HG03103 (cell line): ENCODE results near the gene KCNG2.

Experiments used
- ATAC-seq: cut with Tn5 transposase; IDR thresholded peaks from one replicate; pipeline ENCODE4 v1.9.1; 2021; ENCODE audit warnings: low read depth; ENCODE audit not compliant: unreplicated experiment

KCNG2 gene

DNA sequence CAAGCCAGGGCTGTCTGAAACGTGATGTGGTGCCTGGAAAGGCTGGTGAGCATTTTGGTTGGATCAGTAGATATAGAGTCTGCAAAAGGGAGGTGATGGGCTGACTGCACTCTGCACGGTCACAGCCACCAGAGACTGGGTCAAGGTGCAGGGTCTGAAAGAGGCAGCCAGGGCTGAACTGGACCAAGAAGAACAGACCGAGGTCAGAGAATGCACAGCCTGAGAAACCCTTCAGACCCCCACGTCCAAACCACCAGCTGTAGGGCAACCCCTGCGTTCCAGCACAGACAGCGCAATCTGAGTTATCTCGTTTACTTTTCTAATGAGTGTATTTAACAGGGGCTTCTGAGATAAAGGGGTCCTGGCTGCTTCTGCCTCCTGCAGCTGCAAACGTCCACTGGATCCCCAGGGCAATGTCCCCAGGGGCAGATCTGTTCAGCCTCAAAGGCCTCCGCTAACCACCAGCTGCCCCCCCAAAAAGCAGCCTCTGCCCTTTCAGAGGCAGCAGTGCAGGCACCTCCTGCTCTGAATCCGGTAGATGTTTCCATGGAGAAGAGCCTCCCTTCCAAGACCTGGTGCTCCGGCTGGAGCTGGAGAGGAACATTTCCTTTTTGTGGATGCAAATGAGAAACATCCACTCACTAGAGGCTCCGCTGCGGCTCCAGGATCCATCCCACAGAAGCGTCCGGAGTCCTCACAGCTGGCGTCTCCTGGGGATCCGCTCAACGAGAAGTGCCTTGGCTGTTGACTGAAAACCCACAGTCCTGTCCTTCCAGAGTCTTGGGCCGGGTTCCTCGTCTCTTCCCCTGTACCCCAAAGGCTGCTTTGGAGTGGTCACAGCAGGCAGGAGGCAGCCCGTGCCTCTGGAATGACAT lies 970 bp upstream of the KCNG2 start:
- ATAC-seq = no peak

DNA sequence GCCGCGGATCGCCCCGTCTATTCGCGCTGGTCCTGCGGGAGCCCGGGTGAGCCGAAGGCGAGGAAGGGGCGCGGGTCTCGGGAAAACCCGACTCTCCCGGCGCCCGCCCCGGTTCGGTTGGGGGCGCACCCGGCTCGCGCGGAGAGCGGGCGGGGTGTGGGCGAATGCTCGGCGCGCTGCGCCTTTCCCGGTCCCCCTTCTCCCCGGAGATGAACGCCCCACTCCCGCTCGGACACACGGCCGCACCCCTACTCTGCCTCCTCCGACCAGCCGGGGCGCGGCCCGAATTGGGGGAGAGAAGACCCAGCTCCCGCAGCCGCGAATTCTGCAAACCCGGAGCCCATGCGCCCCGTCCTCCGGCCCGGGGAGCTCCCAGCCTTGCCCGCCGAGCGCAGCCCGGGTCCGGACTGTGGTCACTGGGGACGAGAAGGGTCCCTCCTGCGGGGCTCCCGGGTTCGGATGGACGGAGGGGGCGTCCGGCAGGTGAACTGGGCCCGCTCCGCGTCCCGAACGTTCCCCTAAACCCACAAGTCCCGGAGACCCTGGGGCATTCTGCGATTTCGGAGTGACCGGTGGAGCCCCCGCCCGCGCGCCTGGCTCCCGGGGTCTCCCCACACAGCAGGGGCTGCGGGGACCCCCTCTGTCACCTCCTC lies 734 bp downstream of the KCNG2 start:
- ATAC-seq = no peak

- no peak for ATAC-seq
Observed at GRCh38 chr18:79798999-79799370, 1.2 kb downstream of the KCNG2 start.

DNA sequence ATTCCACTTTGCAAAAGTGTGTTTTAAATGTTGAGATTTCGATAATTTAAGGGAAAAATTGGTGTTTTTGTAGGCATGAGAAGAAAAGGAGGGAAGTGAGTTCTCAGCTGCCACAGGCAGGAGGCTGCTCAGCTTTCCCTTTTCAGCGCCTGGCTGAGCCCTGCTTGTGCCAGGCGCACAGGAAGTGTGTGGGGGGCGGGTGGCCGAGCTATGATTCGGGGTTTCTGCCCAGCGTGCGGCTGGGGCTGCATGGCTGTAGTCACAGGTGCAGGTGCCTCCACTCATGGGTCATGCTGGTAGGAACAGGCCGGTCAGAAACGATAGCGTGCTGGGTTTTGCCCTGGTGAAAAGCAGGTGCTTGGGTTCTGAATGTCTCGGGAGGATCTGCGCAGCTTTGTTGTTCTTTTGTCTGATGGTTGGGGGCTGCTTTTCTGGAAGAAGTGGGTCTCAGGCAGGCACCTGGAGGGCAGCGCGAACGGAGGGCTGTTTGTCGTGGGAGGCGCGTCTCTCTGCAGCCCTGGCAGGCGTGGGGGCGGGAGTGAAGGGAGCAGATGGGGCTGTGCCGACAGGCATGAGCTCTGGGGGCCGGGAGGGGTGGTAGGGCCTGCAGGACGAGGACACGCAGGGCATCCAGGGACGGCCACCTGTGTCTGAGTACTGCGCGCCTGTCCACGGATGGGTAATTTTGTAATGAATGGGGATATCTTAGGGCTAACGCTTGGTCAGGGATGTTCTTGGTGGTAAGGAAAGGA lies 2.1 kb downstream of the KCNG2 start:
- ATAC-seq = no peak

- no peak for ATAC-seq
Observed at GRCh38 chr18:79800371-79801180, 2.8 kb downstream of the KCNG2 start.

- no peak for ATAC-seq
Observed at GRCh38 chr18:79801217-79801616, 3.5 kb downstream of the KCNG2 start.

- ATAC-seq = no peak
Observed at GRCh38 chr18:79801641-79802040, 3.9 kb downstream of the KCNG2 start.

DNA sequence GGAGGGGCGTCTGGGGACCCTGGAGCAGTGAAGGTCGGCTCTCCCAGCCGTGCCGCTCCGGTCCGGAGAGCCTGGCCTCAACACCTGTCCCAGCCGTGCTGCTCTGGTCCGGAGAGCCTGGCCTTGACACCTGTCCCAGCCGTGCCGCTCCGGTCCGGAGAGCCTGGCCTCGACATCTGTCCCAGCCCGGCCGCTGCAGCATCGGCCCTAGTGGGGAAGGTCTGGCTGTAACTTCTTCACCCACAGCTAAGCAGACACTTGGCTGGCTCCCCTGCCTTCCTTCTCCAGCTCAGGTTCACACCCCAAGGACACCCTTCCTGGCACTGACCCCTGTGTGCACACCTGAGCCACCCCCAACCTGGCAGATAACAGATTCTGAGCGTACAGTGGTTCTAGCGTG lies 4.6 kb downstream of the KCNG2 start:
- ATAC-seq = no peak

DNA sequence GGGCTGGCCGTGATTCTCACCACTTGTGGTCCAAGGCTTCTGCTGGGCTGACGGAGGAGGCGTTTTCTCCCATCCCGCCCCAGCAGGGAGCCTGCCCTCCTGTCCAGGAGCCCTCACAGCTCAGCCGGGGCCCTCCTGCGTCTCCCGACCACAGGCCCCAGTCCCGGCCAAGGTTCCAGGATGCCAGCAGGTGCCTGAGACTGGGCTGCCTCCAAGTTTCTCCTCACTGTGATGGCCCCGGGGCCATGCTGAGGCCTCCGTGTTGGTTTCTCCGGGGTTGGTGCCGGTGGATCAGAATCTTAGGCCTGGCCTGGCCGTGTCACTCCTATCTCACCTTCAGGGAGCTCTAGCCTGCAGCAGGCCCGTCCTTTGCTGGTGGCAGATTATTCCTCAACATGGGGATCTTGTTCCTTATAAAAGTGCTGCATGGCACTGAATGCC lies 5.9 kb downstream of the KCNG2 start:
- no peak for ATAC-seq

GRCh38 chr18:79804130-79804787 lies 6.5 kb downstream of the KCNG2 start:
- no peak for ATAC-seq

GRCh38 chr18:79805211-79805887 lies 7.6 kb downstream of the KCNG2 start:
- no peak for ATAC-seq

- ATAC-seq = no peak
Observed at GRCh38 chr18:79805926-79806487, 8.3 kb downstream of the KCNG2 start.

- no peak for ATAC-seq
Observed at GRCh38 chr18:79806976-79807841, 9.5 kb downstream of the KCNG2 start.

DNA sequence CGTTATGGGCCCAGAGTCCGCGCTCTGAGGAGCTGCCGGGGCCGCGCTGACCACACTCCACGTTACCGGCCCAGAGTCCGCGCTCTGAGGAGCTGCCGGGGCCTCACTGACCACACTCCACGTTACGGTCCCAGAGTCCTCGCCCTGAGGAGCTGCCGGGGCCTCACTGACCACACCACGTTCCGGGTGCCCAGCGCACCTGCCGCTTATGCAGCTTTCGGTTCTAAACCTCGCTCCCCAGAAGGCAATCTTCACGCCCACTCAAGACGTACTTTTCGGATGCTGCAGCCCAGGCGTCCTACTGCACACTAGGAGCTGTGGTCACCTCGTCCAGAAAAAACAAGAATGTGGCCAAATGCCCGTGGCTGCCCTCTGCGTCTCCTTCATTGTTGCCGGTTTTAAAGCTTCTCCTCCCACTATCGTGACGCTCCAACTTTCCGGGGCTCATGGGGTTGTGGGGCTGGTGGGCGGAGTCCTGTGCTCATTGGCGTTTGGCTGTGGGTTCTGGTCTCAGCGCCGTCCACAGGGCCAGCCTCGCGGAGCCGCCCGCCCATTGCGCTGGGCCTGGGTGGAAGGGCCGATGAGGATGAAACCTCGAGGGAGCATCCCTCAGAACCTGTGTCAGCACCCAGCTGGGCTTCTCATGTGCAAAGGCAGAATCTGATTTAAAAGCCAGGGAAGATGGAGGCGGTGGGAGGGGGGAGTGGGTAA lies 11.9 kb downstream of the KCNG2 start:
- no peak for ATAC-seq

- ATAC-seq = no peak
Observed at GRCh38 chr18:79812052-79812451, 14.3 kb downstream of the KCNG2 start.

DNA sequence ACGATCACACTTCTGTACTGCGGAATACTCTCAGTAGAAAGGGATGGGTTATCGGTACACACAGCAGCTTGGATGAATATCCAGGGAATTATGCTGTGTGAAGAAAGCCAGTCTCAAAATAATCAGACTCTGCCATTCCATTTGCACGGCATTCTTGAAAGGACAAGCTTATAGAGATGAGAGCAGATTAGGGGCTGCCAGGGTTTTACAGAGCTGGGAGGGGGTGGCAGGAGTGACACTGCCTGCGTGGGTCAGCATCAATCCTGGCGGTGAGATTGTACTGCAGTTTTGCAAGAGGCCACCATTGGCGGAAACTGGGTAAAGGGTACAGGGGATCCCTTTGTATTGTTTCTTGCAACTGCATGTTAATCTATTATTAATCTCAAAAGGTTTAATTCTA lies 16.6 kb downstream of the KCNG2 start:
- no peak for ATAC-seq

GRCh38 chr18:79815657-79816056 lies 17.9 kb downstream of the KCNG2 start:
- ATAC-seq = no peak

GRCh38 chr18:79816092-79816491 lies 18.4 kb downstream of the KCNG2 start:
- no peak for ATAC-seq
